CD14-positive monocyte (primary cell): ENCODE measurements around the gene MSI1. TPM values are rescaled to one million over a fixed set of nuclear protein-coding genes. Genes with fewer than 3 reads are reported as not detected.
A peak's percentile ranks its signal among the peaks of the same experiment; 100 is the strongest.

Source experiments
- DNase-seq, 3 donors: peaks; one replicate each; pipeline ENCODE4 v3.0.0-alpha.2; 2011 to 2022
- H2AFZ ChIP-seq: 2 replicates; pipeline ENCODE4 v1.6.0; 2012; ENCODE audit warnings: mild to moderate bottlenecking, low read depth, low read length, inconsistent platforms; ENCODE audit not compliant: insufficient read depth, poor library complexity, severe bottlenecking
- H3K27ac ChIP-seq, 2 donors: 1 replicate in 1 of 2; 2 replicates in 1 of 2; pipeline ENCODE4 v1.5.1; 2012 to 2013; ENCODE audit warnings: low read length in 2 of 2, control low read depth in 1 of 2, inconsistent platforms in 1 of 2, low read depth in 1 of 2, mild to moderate bottlenecking in 1 of 2
- H3K27me3 ChIP-seq, 2 donors: one replicate each; pipeline versions ENCODE4 v1.6.0 to v1.6.1; 2011 to 2013; ENCODE audit warnings: low read length in 2 of 2; ENCODE audit not compliant: control insufficient read depth in 2 of 2, insufficient read depth in 2 of 2
- H3K36me3 ChIP-seq, 2 donors: replicated peaks in 1 of 2; 1 replicate in 1 of 2; 2 replicates in 1 of 2; pipeline versions ENCODE4 v1.5.1 to v1.6.1; 2012 to 2013; ENCODE audit warnings: low read length in 2 of 2, control low read depth in 1 of 2, inconsistent platforms in 1 of 2, mild to moderate bottlenecking in 1 of 2; ENCODE audit not compliant: insufficient read depth in 2 of 2, control insufficient read depth in 1 of 2
- H3K4me1 ChIP-seq, 2 donors: 1 replicate in 1 of 2; 2 replicates in 1 of 2; pipeline versions ENCODE4 v1.5.1 to v1.6.1; 2012 to 2013; ENCODE audit warnings: low read length in 2 of 2, control low read depth in 1 of 2, inconsistent platforms in 1 of 2, mild to moderate bottlenecking in 1 of 2, moderate library complexity in 1 of 2; ENCODE audit not compliant: insufficient read depth in 2 of 2, control insufficient read depth in 1 of 2
- H3K4me2 ChIP-seq: replicated peaks from 2 replicates; pipeline ENCODE3; 2012; ENCODE audit warnings: low read length, moderate library complexity, mild to moderate bottlenecking; ENCODE audit not compliant: poor library complexity, severe bottlenecking; ENCODE audit errors: extremely low read depth
- H3K4me3 ChIP-seq, 3 experiments: fragments of 200-600 bp in 1 of 3; sonication (generic) in 1 of 3; replicated peaks in 1 of 3; 1 replicate in 2 of 3; 2 replicates in 1 of 3; pipeline ENCODE4 v1.5.1; 2011 to 2013; ENCODE audit warnings: low read length in 3 of 3, mild to moderate bottlenecking in 3 of 3, control low read depth in 2 of 3, low read depth in 2 of 3, inconsistent platforms in 1 of 3, moderate library complexity in 1 of 3
- H3K79me2 ChIP-seq: 2 replicates; pipeline ENCODE4 v1.6.0; 2012; ENCODE audit warnings: mild to moderate bottlenecking, control low read depth, inconsistent platforms, low read length, moderate library complexity; ENCODE audit not compliant: insufficient read depth
- H3K9ac ChIP-seq: 2 replicates; pipeline ENCODE4 v1.6.0; 2017; ENCODE audit warnings: low read length, mild to moderate bottlenecking; ENCODE audit not compliant: insufficient read depth, poor library complexity, severe bottlenecking
- H3K9me3 ChIP-seq, 2 donors: replicated peaks in 1 of 2; 1 replicate in 1 of 2; 2 replicates in 1 of 2; pipeline versions ENCODE4 v1.5.1 to v1.6.1; 2012 to 2013; ENCODE audit warnings: low read length in 2 of 2, control low read depth in 1 of 2; ENCODE audit not compliant: control insufficient read depth in 1 of 2, insufficient read depth in 1 of 2
- H4K20me1 ChIP-seq: 2 replicates; pipeline ENCODE4 v1.6.0; 2012; ENCODE audit warnings: mild to moderate bottlenecking, low read length, control low read depth, moderate library complexity; ENCODE audit not compliant: insufficient read depth
- H3K27ac Mint-ChIP-seq, 7 donors: one replicate each; pipeline ENCODE4 v1.8.0; 2020; ENCODE audit warnings: mild to moderate bottlenecking in 7 of 7, mixed read lengths in 7 of 7, moderate library complexity in 6 of 7, inconsistent platforms in 2 of 7
- H3K27me3 Mint-ChIP-seq, 3 donors: one replicate each; pipeline ENCODE4 v1.8.0; 2021 to 2022; ENCODE audit warnings: low read depth in 3 of 3, mild to moderate bottlenecking in 3 of 3, mixed read lengths in 3 of 3, moderate library complexity in 3 of 3, inconsistent platforms in 1 of 3
- H3K36me3 Mint-ChIP-seq, 2 donors: one replicate each; pipeline ENCODE4 v1.8.0; 2020; ENCODE audit warnings: mixed read lengths in 2 of 2, inconsistent platforms in 1 of 2, mild to moderate bottlenecking in 1 of 2
- H3K4me1 Mint-ChIP-seq: one replicate; pipeline ENCODE4 v1.8.0; 2020; ENCODE audit warnings: mild to moderate bottlenecking, mixed read lengths
- H3K4me3 Mint-ChIP-seq, 2 donors: one replicate each; pipeline ENCODE4 v1.8.0; 2020; ENCODE audit warnings: mild to moderate bottlenecking in 2 of 2, mixed read lengths in 2 of 2, moderate library complexity in 1 of 2
- H3K9me3 Mint-ChIP-seq, 7 donors: one replicate each; pipeline ENCODE4 v1.8.0; 2020 to 2022; ENCODE audit warnings: mixed read lengths in 7 of 7, mild to moderate bottlenecking in 6 of 7, moderate library complexity in 6 of 7, inconsistent platforms in 2 of 7
- WGBS: methylation state at CpG from one replicate; pipeline ENCODE4 v1.1.5; 2013; ENCODE audit warnings: missing lambda C conversion rate; ENCODE audit not compliant: insufficient coverage; 5-methylcytosine and 5-hydroxymethylcytosine counted together
- intact Hi-C, 2 donors: fragments of 100-400 bp; cut with micrococcal nuclease; formaldehyde crosslinking; loops; one replicate each; pipeline versions ENCODE4 v1.15.0 to v1.15.1; 2023
- polyA plus RNA-seq, 3 donors: library from polyadenylated mRNA; depleted of rRNA in 1 of 3; unstranded in 2 of 3; stranded (reverse) in 1 of 3; fragments of 300-500 nt in 2 of 3; fragments of >200 nt in 1 of 3; fragmentation: Illumina TruSeq in 2 of 3; gene quantifications; 1 replicate in 2 of 3; 2 replicates in 1 of 3; pipeline ENCODE4 v1.2.3, GENCODE V29; 2012 to 2021
- small RNA-seq: library from RNA; depleted of rRNA; stranded (forward); fragments of <200 nt; gene quantifications from one replicate; pipeline ENCODE3, GENCODE V24; 2012; ENCODE audit warnings: low read depth; ENCODE audit not compliant: insufficient read length
- TF ChIP-seq, protein P1 (sequence below): fragments of 200-600 bp; IDR thresholded peaks from one replicate; pipeline ENCODE4 v1.8.0; 2022; ENCODE audit warnings: antibody characterized with exemption, mild to moderate bottlenecking

MSI1 gene
- polyA plus RNA-seq, 3 donors = not detected

DNA sequence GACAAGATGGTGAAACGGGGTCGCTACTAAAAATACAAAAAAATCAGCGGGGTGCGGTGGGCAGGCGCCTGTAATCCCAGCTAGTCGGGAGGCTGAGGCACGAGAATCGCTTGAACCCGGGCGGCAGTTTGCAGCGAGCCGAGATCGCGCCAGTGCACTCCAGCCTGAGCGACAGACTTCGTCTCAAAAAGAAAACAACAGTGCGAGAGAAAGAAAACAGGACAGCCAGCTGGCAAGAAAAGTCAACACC is 76.6 kb downstream of the MSI1 start:
- WGBS = 0% methylated on average over 16 of the region's 17 CpGs
- H3K27me3 Mint-ChIP-seq = peaks cover 2 to 3% (median 2%) of the 10 kb centered on the region in 3 donors
- H3K9me3 ChIP-seq = no peaks in the 10 kb centered on the region
- peak overlapping the region; percentile 61 for H2AFZ ChIP-seq
- H3K27ac ChIP-seq = peak overlapping the region; percentile 98 to 100
- H3K4me2 ChIP-seq = peak overlapping the region; percentile 79
- H3K36me3 Mint-ChIP-seq = no peaks in the 10 kb centered on the region
- H3K9me3 Mint-ChIP-seq = no peaks in the 10 kb centered on the region
- H3K79me2 ChIP-seq = no peaks in the 10 kb centered on the region
- H3K4me1 ChIP-seq = peaks cover 27 to 38% of the 10 kb centered on the region in 2 donors
- no peaks in the 10 kb centered on the region for H3K36me3 ChIP-seq
- H3K4me1 Mint-ChIP-seq = no peaks in the 10 kb centered on the region
- peak in 1 of 3 donors; percentile 1 for DNase-seq
- peak overlapping the region; percentile 63 to 79 (median 65) for H3K4me3 ChIP-seq
- no peak overlapping the region for H3K4me3 Mint-ChIP-seq
- H3K27me3 ChIP-seq = no peaks in the 10 kb centered on the region
- no peak overlapping the region for H3K27ac Mint-ChIP-seq
- no peaks in the 10 kb centered on the region for H4K20me1 ChIP-seq
- H3K9ac ChIP-seq = peak overlapping the region; percentile 91
- TF ChIP-seq, protein P1, sequence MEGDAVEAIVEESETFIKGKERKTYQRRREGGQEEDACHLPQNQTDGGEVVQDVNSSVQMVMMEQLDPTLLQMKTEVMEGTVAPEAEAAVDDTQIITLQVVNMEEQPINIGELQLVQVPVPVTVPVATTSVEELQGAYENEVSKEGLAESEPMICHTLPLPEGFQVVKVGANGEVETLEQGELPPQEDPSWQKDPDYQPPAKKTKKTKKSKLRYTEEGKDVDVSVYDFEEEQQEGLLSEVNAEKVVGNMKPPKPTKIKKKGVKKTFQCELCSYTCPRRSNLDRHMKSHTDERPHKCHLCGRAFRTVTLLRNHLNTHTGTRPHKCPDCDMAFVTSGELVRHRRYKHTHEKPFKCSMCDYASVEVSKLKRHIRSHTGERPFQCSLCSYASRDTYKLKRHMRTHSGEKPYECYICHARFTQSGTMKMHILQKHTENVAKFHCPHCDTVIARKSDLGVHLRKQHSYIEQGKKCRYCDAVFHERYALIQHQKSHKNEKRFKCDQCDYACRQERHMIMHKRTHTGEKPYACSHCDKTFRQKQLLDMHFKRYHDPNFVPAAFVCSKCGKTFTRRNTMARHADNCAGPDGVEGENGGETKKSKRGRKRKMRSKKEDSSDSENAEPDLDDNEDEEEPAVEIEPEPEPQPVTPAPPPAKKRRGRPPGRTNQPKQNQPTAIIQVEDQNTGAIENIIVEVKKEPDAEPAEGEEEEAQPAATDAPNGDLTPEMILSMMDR = no peak
- intact Hi-C loops = no loop called here

Small RNA genes lying within 50 kb of the gene (small RNA-seq; reads per million reads assigned to genes)
- gene RNU4-1 = 68.7 reads per million, percentile 95 among the genes with 10 or more reads in this experiment
- gene RNU4-2 = 398 reads per million, percentile 98 among the genes with 10 or more reads in this experiment
- gene RNU6-1088P = not detected

Other genes with a start within 250 kb of the MSI1 start
- 10 to 100 TPM in 1 of 3 donors, 1 to 10 TPM in 2; 5.0 to 22.1 (median 8.3) TPM for gene GCN1, start 174.4 kb downstream of the MSI1 start, polyA plus RNA-seq
- gene RPLP0, start 168.1 kb downstream of the MSI1 start, polyA plus RNA-seq = 1,000 to 10,000 TPM in 1 of 3 donors, 100 to 1,000 TPM in 2; 650 to 1,928 (median 651) TPM
- gene PXN, start 103.4 kb downstream of the MSI1 start, polyA plus RNA-seq = 100 to 1,000 TPM in 1 of 3 donors, 10 to 100 TPM in 2; 62.5 to 106 (median 98.4) TPM
- gene RNU4-2, start 77.3 kb downstream of the MSI1 start, polyA plus RNA-seq = 10 to 100 TPM in 1 of 3 donors, not detected in 2; 52.3 TPM
- gene RNU4-1, start 75.9 kb downstream of the MSI1 start, polyA plus RNA-seq = not detected
- under 1 TPM; 0.30 to 0.72 (median 0.53) TPM for gene SIRT4, start 66.8 kb downstream of the MSI1 start, polyA plus RNA-seq
- gene PLA2G1B, start 41.4 kb downstream of the MSI1 start, polyA plus RNA-seq = not detected
- 100 to 1,000 TPM; 345 to 924 (median 901) TPM for gene COX6A1, start 68.9 kb upstream of the MSI1 start, polyA plus RNA-seq
- gene TRIAP1, start 77.2 kb upstream of the MSI1 start, polyA plus RNA-seq = 10 to 100 TPM; 11.3 to 61.9 (median 57.0) TPM
- gene GATC, start 77.3 kb upstream of the MSI1 start, polyA plus RNA-seq = 10 to 100 TPM; 10.7 to 13.8 (median 11.3) TPM
- 100 to 1,000 TPM; 127 to 218 (median 200) TPM for gene SRSF9, start 100.6 kb upstream of the MSI1 start, polyA plus RNA-seq
- gene DYNLL1, start 126.9 kb upstream of the MSI1 start, polyA plus RNA-seq = 100 to 1,000 TPM; 184 to 504 (median 486) TPM
- gene COQ5, start 160.0 kb upstream of the MSI1 start, polyA plus RNA-seq = 10 to 100 TPM in 2 of 3 donors, 1 to 10 TPM in 1; 9.3 to 38.9 (median 30.6) TPM
- 100 to 1,000 TPM in 2 of 3 donors, 10 to 100 TPM in 1; 62.4 to 178 (median 106) TPM for gene RNF10, start 165.2 kb upstream of the MSI1 start, polyA plus RNA-seq
- 10 to 100 TPM; 57.2 to 78.7 (median 61.2) TPM for gene POP5, start 212.2 kb upstream of the MSI1 start, polyA plus RNA-seq